Liver (tissue), 9 donors: ENCODE results near the gene KIRREL3. TPM values are rescaled to one million over a fixed set of nuclear protein-coding genes. Genes with fewer than 3 reads are reported as not detected.

Experiments used
- DNase-seq: peaks from one replicate; pipeline ENCODE4 v3.0.0-alpha.2; 2017; ENCODE audit warnings: low spot score
- H3K27ac ChIP-seq, 2 donors: one replicate each; pipeline ENCODE4 v1.7.0; 2013; ENCODE audit warnings: inconsistent platforms in 2 of 2, low read length in 2 of 2, control low read depth in 1 of 2, low read depth in 1 of 2, mild to moderate bottlenecking in 1 of 2
- H3K27me3 ChIP-seq, 4 donors: one replicate each; pipeline versions ENCODE4 v1.6.1 to v1.7.0; 2013; ENCODE audit warnings: low read length in 3 of 4, inconsistent platforms in 1 of 4, mild to moderate bottlenecking in 1 of 4, moderate library complexity in 1 of 4; ENCODE audit not compliant: control insufficient read depth in 4 of 4, insufficient read depth in 4 of 4
- H3K36me3 ChIP-seq, 4 donors: one replicate each; pipeline versions ENCODE4 v1.6.1 to v1.7.0; 2013; ENCODE audit warnings: low read length in 3 of 4, mild to moderate bottlenecking in 3 of 4, low read depth in 1 of 4, moderate library complexity in 1 of 4; ENCODE audit not compliant: control insufficient read depth in 4 of 4, insufficient read depth in 3 of 4
- H3K4me1 ChIP-seq, 4 donors: one replicate each; pipeline versions ENCODE4 v1.6.1 to v1.7.0; 2013; ENCODE audit warnings: low read length in 3 of 4, mild to moderate bottlenecking in 3 of 4, moderate library complexity in 1 of 4; ENCODE audit not compliant: control insufficient read depth in 4 of 4, insufficient read depth in 4 of 4
- H3K4me3 ChIP-seq, 3 donors: one replicate each; pipeline versions ENCODE4 v1.6.1 to v1.7.0; 2013; ENCODE audit warnings: low read length in 3 of 3, control low read depth in 1 of 3, low read depth in 1 of 3, mild to moderate bottlenecking in 1 of 3
- H3K9ac ChIP-seq, 2 donors: one replicate each; pipeline ENCODE4 v1.7.0; 2013; ENCODE audit warnings: low read length in 2 of 2, mild to moderate bottlenecking in 2 of 2, moderate library complexity in 2 of 2, control low read depth in 1 of 2, low read depth in 1 of 2
- H3K9me3 ChIP-seq, 4 donors: one replicate each; pipeline versions ENCODE4 v1.6.1 to v1.7.0; 2013; ENCODE audit warnings: low read length in 3 of 4; ENCODE audit not compliant: control insufficient read depth in 4 of 4
- ATF3 ChIP-seq: IDR thresholded peaks from 2 replicates; pipeline ENCODE4 v1.6.1; 2016; ENCODE audit warnings: antibody characterized with exemption
- CTCF ChIP-seq: fragments of 150-350 bp; IDR thresholded peaks from 2 replicates; pipeline ENCODE4 v1.5.1; 2017; ENCODE audit warnings: improper control_type of control experiment, low read depth, low read length; ENCODE audit not compliant: missing input control
- EGR1 ChIP-seq, 2 donors: IDR thresholded peaks; 2 replicates each; pipeline ENCODE4 v1.6.1; 2016 to 2018; ENCODE audit warnings: antibody characterized with exemption in 2 of 2, low read depth in 2 of 2
- FOXA1 ChIP-seq: IDR thresholded peaks from 2 replicates; pipeline ENCODE4 v1.6.1; 2016; ENCODE audit warnings: antibody characterized with exemption
- GABPA ChIP-seq, 2 donors: IDR thresholded peaks in 1 of 2; conservative IDR thresholded peaks in 1 of 2; 2 replicates each; pipeline ENCODE4 v1.6.1; 2016; ENCODE audit warnings: antibody characterized with exemption in 2 of 2, mild to moderate bottlenecking in 1 of 2, moderate library complexity in 1 of 2
- HNF4A ChIP-seq, 2 donors: conservative IDR thresholded peaks; 2 replicates each; pipeline ENCODE4 v1.6.1; 2016; ENCODE audit warnings: antibody characterized with exemption in 2 of 2, mild to moderate bottlenecking in 2 of 2
- JUND ChIP-seq, 2 donors: IDR thresholded peaks; 2 replicates each; pipeline ENCODE4 v1.6.1; 2016; ENCODE audit warnings: antibody characterized with exemption in 2 of 2
- MAX ChIP-seq: IDR thresholded peaks from 2 replicates; pipeline ENCODE4 v1.6.1; 2016; ENCODE audit warnings: antibody characterized with exemption
- NR2F2 ChIP-seq: IDR thresholded peaks from 2 replicates; pipeline ENCODE4 v1.6.1; 2016; ENCODE audit warnings: antibody characterized with exemption
- RAD21 ChIP-seq, 2 donors: IDR thresholded peaks; 2 replicates each; pipeline ENCODE4 v1.6.1; 2016; ENCODE audit warnings: antibody characterized with exemption in 2 of 2, mild to moderate bottlenecking in 2 of 2
- REST ChIP-seq: IDR thresholded peaks from 2 replicates; pipeline ENCODE4 v1.6.1; 2016; ENCODE audit warnings: antibody characterized with exemption, mild to moderate bottlenecking
- RXRA ChIP-seq, 2 donors: IDR thresholded peaks; 2 replicates each; pipeline ENCODE4 v1.6.1; 2017 to 2018; ENCODE audit warnings: antibody characterized with exemption in 2 of 2, mild to moderate bottlenecking in 1 of 2
- WGBS: extraction: QIAGEN DNeasy Blood & Tissue Kit; methylation state at CpG from one replicate; pipeline ENCODE4 v1.1.7; 2013; 5-methylcytosine and 5-hydroxymethylcytosine counted together
- polyA plus RNA-seq, 2 donors: library from polyadenylated mRNA; stranded (reverse) in 1 of 2; unstranded in 1 of 2; fragments of 200-250 nt in 1 of 2; fragments of >200 nt in 1 of 2; fragmentation: Nextera tagmentation in 1 of 2; extraction: Ambion mirVana in 1 of 2; gene quantifications; one replicate each; pipeline versions ENCODE4 v1.2.1 to v1.2.3, GENCODE V29; 2013 to 2015
- total RNA-seq, 2 donors: library from RNA; depleted of rRNA; stranded (reverse); fragments of >200 nt; gene quantifications; one replicate each; pipeline ENCODE4 v1.2.3, GENCODE V29; 2014
- donor health status: healthy.
- donor health status: healthy.
- donor health status: healthy.
- donor health status: healthy.
- donor health status: healthy.

KIRREL3 gene
- total and polyA plus RNA-seq, 4 donors = 0.03 to 0.29 (median 0.08) TPM; not detected in 1

GRCh38 chr11:126473269-126473668 is 527.3 kb downstream of the KIRREL3 start:
- H3K27ac ChIP-seq = no peak overlapping the region
- 91% methylated on average over 16 of the region's 16 CpGs for WGBS
- peaks cover 0 to 4% (median 0%) of the 10 kb centered on the region in 4 donors for H3K4me1 ChIP-seq
- no peak overlapping the region for H3K4me3 ChIP-seq
- H3K36me3 ChIP-seq = no peaks in the 10 kb centered on the region
- H3K9me3 ChIP-seq = no peaks in the 10 kb centered on the region
- no peaks in the 10 kb centered on the region for H3K27me3 ChIP-seq
- DNase-seq = no peak
- TF ChIP-seq EGR1 (IDR thresholded peaks at IDR 0.05; ENCODE audit: low read depth in 2 of 2) (no peak), RAD21 (IDR thresholded peaks at IDR 0.05) (no peak), NR2F2 (no peak), REST (no peak), CTCF (no peak), GABPA (IDR thresholded peaks at IDR 0.05 in 1 of 2, conservative IDR thresholded peaks at IDR 0.05 in 1 of 2) (no peak), MAX (no peak)
- H3K9ac ChIP-seq = no peak overlapping the region

GRCh38 chr11:126469311-126469710 is 531.3 kb downstream of the KIRREL3 start:
- Histone ChIP-seq H3K27ac (no peak overlapping the region), H3K27me3 (no peaks in the 10 kb centered on the region), H3K36me3 (no peaks in the 10 kb centered on the region), H3K4me3 (no peak overlapping the region), H3K4me1 (peaks cover 0 to 18% (median 0%) of the 10 kb centered on the region in 4 donors), H3K9ac (no peak overlapping the region), H3K9me3 (no peaks in the 10 kb centered on the region)
- 91% methylated on average over 7 of the region's 7 CpGs for WGBS
- TF ChIP-seq ATF3 (no peak), MAX (no peak), CTCF (no peak), JUND (IDR thresholded peaks at IDR 0.05) (no peak), NR2F2 (no peak), FOXA1 (no peak), RXRA (IDR thresholded peaks at IDR 0.05) (no peak), HNF4A (conservative IDR thresholded peaks at IDR 0.05) (no peak)
- DNase-seq = no peak
